PC-3 (cell line): ENCODE measurements around the gene RPS6KA2. TPM values are rescaled to one million over a fixed set of nuclear protein-coding genes. Genes with fewer than 3 reads are reported as not detected.

Source experiments
- ATAC-seq: fragments of 200-7000 bp; cut with Tn5 transposase; 2 replicates; pipeline ENCODE4 v1.9.1; 2020; ENCODE audit warnings: mild to moderate bottlenecking, moderate library complexity
- BruUV-seq: library from RNA; stranded (reverse); fragments of 400-500 nt; replicated peaks from 2 replicates; lab custom pipeline; 2021; lab: Mats Ljungman, UMichigan
- CTCF ChIA-PET: fragments of 300-600 bp; sonication (Branson Sonifier 250); formaldehyde crosslinking; loops from one replicate; lab custom pipeline; 2022; ENCODE audit warnings: antibody characterized with exemption; lab: Charles Lee
- POLR2A ChIA-PET: fragments of 300-600 bp; sonication (Branson Sonifier 250); formaldehyde crosslinking; loops from one replicate; lab custom pipeline; 2022; ENCODE audit warnings: antibody characterized with exemption; ENCODE audit not compliant: unreplicated experiment; lab: Charles Lee
- DNase-seq: peaks from one replicate; pipeline ENCODE4 v3.0.0-alpha.2; 2015
- H2AFZ ChIP-seq: fragments of 300-600 bp; sonication (generic); 2 replicates; pipeline ENCODE4 v1.6.0; 2016; ENCODE audit warnings: antibody characterized with exemption, low read length
- H3F3A ChIP-seq: fragments of 300-600 bp; sonication (generic); one replicate; pipeline ENCODE4 v1.6.0; 2017; ENCODE audit warnings: antibody characterized with exemption, low read length, control low read depth, mild to moderate bottlenecking; ENCODE audit not compliant: unreplicated experiment
- H3K27ac ChIP-seq: fragments of 300-600 bp; sonication (generic); 2 replicates; pipeline ENCODE4 v1.5.1; 2016; ENCODE audit warnings: mild to moderate bottlenecking, low read length
- H3K27me3 ChIP-seq: fragments of 300-600 bp; sonication (generic); 2 replicates; pipeline ENCODE4 v1.6.1; 2016; ENCODE audit warnings: low read length, mixed read lengths
- H3K36me3 ChIP-seq: fragments of 300-600 bp; sonication (generic); 2 replicates; pipeline ENCODE4 v1.6.1; 2016; ENCODE audit warnings: low read depth, mixed run types, low read length, mixed read lengths
- H3K4me1 ChIP-seq: fragments of 300-600 bp; sonication (generic); 2 replicates; pipeline ENCODE4 v1.5.1; 2016; ENCODE audit warnings: low read length; ENCODE audit not compliant: insufficient read depth
- H3K4me2 ChIP-seq: fragments of 300-600 bp; sonication (generic); 2 replicates; pipeline ENCODE4 v1.6.0; 2016; ENCODE audit warnings: low read length
- H3K4me3 ChIP-seq: fragments of 300-600 bp; sonication (generic); 2 replicates; pipeline ENCODE4 v1.5.1; 2016; ENCODE audit warnings: mild to moderate bottlenecking, low read length, mixed read lengths
- H3K79me2 ChIP-seq: fragments of 300-600 bp; sonication (generic); 2 replicates; pipeline ENCODE4 v1.6.1; 2017; ENCODE audit warnings: low read length, mixed read lengths
- H3K9ac ChIP-seq: fragments of 300-600 bp; sonication (generic); 2 replicates; pipeline ENCODE4 v1.6.0; 2016; ENCODE audit warnings: mild to moderate bottlenecking, low read length
- H3K9me2 ChIP-seq: fragments of 300-600 bp; sonication (generic); replicated peaks from 2 replicates; pipeline ENCODE4 v1.6.1; 2016; ENCODE audit warnings: mixed run types, low read length, mixed read lengths
- H3K9me3 ChIP-seq: fragments of 300-600 bp; sonication (generic); 2 replicates; pipeline ENCODE4 v1.6.1; 2016; ENCODE audit warnings: low read length, mixed read lengths
- H4K20me1 ChIP-seq: fragments of 300-600 bp; sonication (generic); 2 replicates; pipeline ENCODE4 v1.6.1; 2016; ENCODE audit warnings: low read length, mixed read lengths
- CTCF ChIP-seq: fragments of 300-600 bp; sonication (generic); conservative IDR thresholded peaks from 2 replicates; pipeline ENCODE4 v1.5.1; 2017; ENCODE audit warnings: antibody characterized with exemption, low read depth, mild to moderate bottlenecking, low read length
- EZH2phosphoT487 ChIP-seq: fragments of 300-600 bp; sonication (generic); IDR thresholded peaks from 2 replicates; pipeline ENCODE4 v1.6.1; 2018; ENCODE audit warnings: mild to moderate bottlenecking, antibody characterized with exemption, low read length, borderline replicate concordance
- intact Hi-C: fragments of 100-400 bp; cut with micrococcal nuclease; formaldehyde crosslinking; loops from 2 replicates; pipeline ENCODE4 v1.9.0; 2023
- total RNA-seq: library from RNA; depleted of rRNA; stranded (reverse); fragments of >200 nt; gene quantifications from 2 replicates; pipeline ENCODE4 v1.2.3, GENCODE V29; 2014

RPS6KA2 gene
- total RNA-seq, 1 experiment from 2014 or later, result 5.1 TPM

GRCh38 chr6:166456395-166457156 lies 170.5 kb downstream of the RPS6KA2 start:
- Histone ChIP-seq H3K4me1 (no peaks in the 10 kb centered on the region), H3K4me2 (no peak overlapping the region), H3K4me3 (no peak overlapping the region), H3K36me3 (no peaks in the 10 kb centered on the region), H3K79me2 (no peaks in the 10 kb centered on the region), H2AFZ (no peak overlapping the region), H4K20me1 (no peaks in the 10 kb centered on the region), H3K9me2 (no peaks in the 10 kb centered on the region), H3K27ac (no peak overlapping the region), H3K27me3 (no peaks in the 10 kb centered on the region), H3F3A (no peaks in the 10 kb centered on the region), H3K9me3 (no peaks in the 10 kb centered on the region), H3K9ac (no peak overlapping the region)
- no TSS peak for BruUV-seq
- intact Hi-C loops, result loop anchor here (5.0 kb wide), 1 partner anchor 316 kb away; no protein-coding TSS in a partner anchor
- peak; percentile 33 for DNase-seq
- peak; percentile 63 for ATAC-seq
- CTCF ChIA-PET, result no interaction called here
- TF ChIP-seq CTCF (peak; percentile 53), EZH2phosphoT487 (no peak)
- POLR2A ChIA-PET, result no interaction called here

- H4K20me1 ChIP-seq, result no peaks in the 10 kb centered on the region
Measured at GRCh38 chr6:166454692-166455515, 172.1 kb downstream of the RPS6KA2 start.

More at GRCh38 chr6:166454692-166455515, 172.1 kb downstream of the RPS6KA2 start:
- no peaks in the 10 kb centered on the region for H3K27me3 ChIP-seq
- H3K9me2 ChIP-seq, result no peaks in the 10 kb centered on the region
- H3K27ac ChIP-seq, result no peak overlapping the region
- H3K9ac ChIP-seq, result no peak overlapping the region
- ChIA-PET CTCF (no interaction called here), POLR2A (no interaction called here)
- no peaks in the 10 kb centered on the region for H3K36me3 ChIP-seq
- no peaks in the 10 kb centered on the region for H3K4me1 ChIP-seq
- DNase-seq (no peak), ATAC-seq (no peak)
- no TSS peak for BruUV-seq
- no peak overlapping the region for H3K4me3 ChIP-seq
- TF ChIP-seq CTCF, result no peak
- H2AFZ ChIP-seq, result no peak overlapping the region
- H3K9me3 ChIP-seq, result no peaks in the 10 kb centered on the region
- no peak overlapping the region for H3K4me2 ChIP-seq
- intact Hi-C loops, result loop anchor here (5.0 kb wide), 1 partner anchor 317 kb away; no protein-coding TSS in a partner anchor
- no peaks in the 10 kb centered on the region for H3K79me2 ChIP-seq
- no peaks in the 10 kb centered on the region for H3F3A ChIP-seq
